ENCODE measurements around the gene ANKRD13A.

GRCh38 chr12:110088936-110089335 lies 89.7 kb downstream of the ANKRD13A start:
- TF ChIP-seq CTCF (IDR thresholded peaks at IDR 0.05; ENCODE audit: low read depth, low read length) (no peak), POLR2A (IDR thresholded peaks at IDR 0.05; ENCODE audit: extremely low read depth, insufficient read length) (no peak)
